NCI-H1048 (cell line): ENCODE measurements around the gene NRIP2.
"Not testable (repeated sequence)": the region's sequence is repeated elsewhere in the genome, so short reads cannot be mapped to it uniquely, and the experiment has no call there.

Experiments
- DNase-seq: peaks from one replicate; lab custom pipeline; 2025; lab: John Stamatoyannopoulos, UW

Gene NRIP2

GRCh38 chr12:2834581-2835491, at the start of gene NRIP2:
TSS of gene NRIP2 (minus strand) at chr12:2835035. CDS start at chr12:2834983, 52 bp downstream.
- DNase-seq: no peak

GRCh38 chr12:2879853-2880252, 45.0 kb upstream of the NRIP2 start:
- no peak for DNase-seq

GRCh38 chr12:2877953-2878732, 43.3 kb upstream of the NRIP2 start:
- no peak for DNase-seq

GRCh38 chr12:2877047-2877952, 42.5 kb upstream of the NRIP2 start, which contains the start of the genes FOXM1 and RHNO1:
TSS of gene FOXM1 (minus strand) at chr12:2877174. CDS start at chr12:2874478, 2,696 bp downstream.
TSS of gene RHNO1 (plus strand) at chr12:2877223. CDS start at chr12:2885367, 8,144 bp downstream.
- DNase-seq: peak; percentile 57

- DNase-seq: no peak
Measured at GRCh38 chr12:2876431-2877046, 41.7 kb upstream of the NRIP2 start.

- DNase-seq: not testable (repeated sequence)
Measured at GRCh38 chr12:2868986-2869632, 34.3 kb upstream of the NRIP2 start.

GRCh38 chr12:2864198-2864597, 29.4 kb upstream of the NRIP2 start:
- DNase-seq: no peak

- not testable (repeated sequence) for DNase-seq
Measured at GRCh38 chr12:2863402-2863801, 28.6 kb upstream of the NRIP2 start.

- DNase-seq: no peak
Measured at GRCh38 chr12:2862876-2863275, 28.0 kb upstream of the NRIP2 start.

GRCh38 chr12:2860170-2860569, 25.3 kb upstream of the NRIP2 start:
- DNase-seq: no peak

GRCh38 chr12:2858944-2859421, 24.1 kb upstream of the NRIP2 start:
- DNase-seq: no peak

GRCh38 chr12:2858334-2858733, 23.5 kb upstream of the NRIP2 start:
- no peak for DNase-seq

GRCh38 chr12:2857576-2857975, 22.7 kb upstream of the NRIP2 start:
- no peak for DNase-seq

- no peak for DNase-seq
Measured at GRCh38 chr12:2857021-2857431, 22.2 kb upstream of the NRIP2 start, which contains the start of gene TEX52. TSS of gene TEX52 (minus strand) at chr12:2857039. CDS start at chr12:2857026, 13 bp downstream.

- DNase-seq: no peak
Measured at GRCh38 chr12:2856051-2856450, 21.2 kb upstream of the NRIP2 start.

- DNase-seq: no peak
Measured at GRCh38 chr12:2855546-2855945, 20.7 kb upstream of the NRIP2 start.

GRCh38 chr12:2854669-2855453, 20.0 kb upstream of the NRIP2 start:
- no peak for DNase-seq

- no peak for DNase-seq
Measured at GRCh38 chr12:2853626-2854025, 18.8 kb upstream of the NRIP2 start.

GRCh38 chr12:2851931-2852330, 17.1 kb upstream of the NRIP2 start:
- no peak for DNase-seq

- no peak for DNase-seq
Measured at GRCh38 chr12:2845280-2845679, 10.4 kb upstream of the NRIP2 start.
